Suppressor macrophage (primary cell): Measurements from ENCODE around the gene STX5.
A peak's percentile ranks its signal among the peaks of the same experiment; 100 is the strongest.
"Not testable (repeated sequence)": the region's sequence is repeated elsewhere in the genome, so short reads cannot be mapped to it uniquely, and the experiment has no call there.

Source experiments
- DNase-seq, 4 experiments: peaks; one replicate each; pipeline ENCODE4 v3.0.0-alpha.2; 2020 to 2022

The STX5 gene

GRCh38 chr11:62828130-62828529, 3.7 kb downstream of the STX5 start:
- not testable (repeated sequence) for DNase-seq

DNA sequence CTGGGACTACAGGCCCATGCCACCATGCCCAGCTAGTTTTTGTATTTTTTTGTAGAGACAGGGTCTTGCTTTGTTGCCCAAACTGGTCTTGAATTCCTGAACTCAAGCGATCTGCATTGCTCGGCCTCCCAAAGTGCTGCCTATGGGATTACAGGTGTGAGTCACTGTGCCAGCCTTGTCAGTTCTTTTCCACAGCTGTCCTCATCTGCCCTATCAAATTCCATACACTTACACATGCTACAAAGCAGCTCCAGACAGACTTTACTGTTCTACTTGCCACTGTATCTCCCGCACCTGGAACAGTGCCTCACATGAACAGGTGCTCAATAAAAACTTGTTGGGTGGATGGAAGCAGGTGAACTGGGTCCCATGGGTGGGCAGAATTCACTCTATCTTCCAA, 8.2 kb downstream of the STX5 start:
- no peak for DNase-seq

GRCh38 chr11:62817129-62817528, 14.7 kb downstream of the STX5 start:
- peak in 2 of 4 experiments; percentile 35 to 41 for DNase-seq

GRCh38 chr11:62816557-62816956, 15.3 kb downstream of the STX5 start:
- DNase-seq = peak in 3 of 4 experiments; percentile 53 to 72 (median 71)

DNA sequence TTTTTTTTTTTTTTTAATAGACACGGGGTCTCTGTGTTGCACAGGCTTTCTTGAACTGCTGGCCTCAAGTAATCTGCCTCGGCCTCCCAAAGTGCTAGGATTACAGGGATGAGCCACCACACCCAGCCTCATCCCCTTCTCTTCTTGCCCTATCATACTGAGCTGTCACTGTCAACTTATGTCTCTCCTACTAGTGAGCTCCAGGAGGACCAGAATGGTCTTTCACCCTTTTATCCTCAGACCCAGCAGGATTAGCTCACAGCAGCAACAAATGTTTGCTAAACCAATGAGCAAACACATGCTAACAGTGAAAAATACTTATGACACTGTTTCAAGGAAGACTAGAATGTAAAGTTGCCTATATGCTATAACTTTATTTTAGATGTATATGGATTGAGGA, 20.2 kb downstream of the STX5 start:
- no peak for DNase-seq

GRCh38 chr11:62810748-62811147, 21.1 kb downstream of the STX5 start:
- no peak for DNase-seq

- DNase-seq = peak; percentile 84 to 94 (median 91)
Observed at GRCh38 chr11:62806611-62807121, 25.2 kb downstream of the STX5 start.

- DNase-seq = peak in 3 of 4 experiments; percentile 11 to 20 (median 15)
Observed at GRCh38 chr11:62805961-62806441, 25.9 kb downstream of the STX5 start.

DNA sequence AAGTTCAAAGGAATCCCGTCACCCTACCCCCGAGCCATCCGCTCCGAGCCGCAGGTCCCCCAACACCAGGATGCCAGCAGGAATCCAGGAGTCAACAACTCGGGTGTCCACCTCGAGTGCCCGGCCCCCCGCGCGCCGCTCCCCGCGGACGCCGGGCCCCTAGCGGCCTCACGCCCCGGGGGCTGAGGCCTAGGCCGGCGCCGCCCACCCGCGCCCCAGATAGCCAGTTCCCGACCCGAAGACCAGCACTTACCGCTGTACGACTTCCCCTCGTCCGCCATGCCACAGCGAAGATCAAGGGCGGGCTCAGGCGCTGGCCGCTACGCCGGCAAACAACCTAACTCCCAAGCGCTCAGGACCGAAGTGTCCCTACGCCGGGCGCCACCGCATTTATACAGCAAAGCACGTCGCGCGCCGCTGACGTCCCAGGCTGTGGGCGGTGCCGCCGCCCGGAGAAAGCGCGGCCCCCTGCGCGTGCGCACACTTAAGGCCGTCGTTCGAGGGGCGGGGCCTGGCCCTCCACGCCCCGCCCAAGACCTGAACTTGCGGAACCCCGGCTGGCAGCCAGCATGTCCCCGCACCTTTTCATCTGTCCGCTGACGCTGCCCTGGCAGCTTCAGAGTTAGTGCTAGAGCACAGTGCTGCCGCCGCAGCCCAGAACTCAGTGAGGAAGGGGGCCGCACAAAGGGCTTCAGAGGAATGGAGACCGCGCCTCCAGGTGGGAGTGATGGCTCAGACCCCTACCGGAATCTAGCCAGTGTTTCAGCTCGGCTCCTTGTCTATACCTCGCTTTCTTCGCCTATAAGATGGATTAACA, 26.6 kb downstream of the STX5 start, which contains the start of gene NXF1:
Gene NXF1, minus strand, starts transcription at position 365 of the 817 bp plus-strand sequence. Its CDS starts 84 bp downstream, at position 281.
- DNase-seq = peak; percentile 97 to 100 (median 99)

- peak; percentile 42 to 69 (median 59) for DNase-seq
Observed at GRCh38 chr11:62804310-62805075, 27.4 kb downstream of the STX5 start.

- no peak for DNase-seq
Observed at GRCh38 chr11:62801071-62801470, 30.8 kb downstream of the STX5 start.

GRCh38 chr11:62799486-62799885, 32.4 kb downstream of the STX5 start:
- DNase-seq = no peak

- no peak for DNase-seq
Observed at GRCh38 chr11:62796281-62796680, 35.6 kb downstream of the STX5 start.

GRCh38 chr11:62794201-62794775, 37.6 kb downstream of the STX5 start:
- no peak for DNase-seq

DNA sequence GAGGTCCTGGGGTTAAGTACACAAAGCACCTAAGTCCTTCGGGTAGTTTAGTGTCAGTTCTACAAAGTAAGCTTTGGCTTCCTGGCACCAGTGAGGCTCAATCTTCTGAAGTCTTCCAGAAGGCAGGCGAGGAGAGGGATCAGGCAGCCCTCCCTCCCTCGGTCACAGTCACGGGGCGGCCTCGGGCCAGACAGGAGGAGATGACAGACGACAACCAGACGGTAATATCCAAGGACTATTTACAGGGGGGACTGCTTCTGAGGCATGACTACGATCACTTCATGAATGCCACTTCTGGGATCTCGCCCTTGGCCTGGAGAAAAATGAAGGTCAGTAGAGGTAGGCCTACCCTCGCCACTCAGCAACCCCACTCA, 39.7 kb downstream of the STX5 start:
- DNase-seq = peak in 1 of 4 experiments; percentile 21

DNA sequence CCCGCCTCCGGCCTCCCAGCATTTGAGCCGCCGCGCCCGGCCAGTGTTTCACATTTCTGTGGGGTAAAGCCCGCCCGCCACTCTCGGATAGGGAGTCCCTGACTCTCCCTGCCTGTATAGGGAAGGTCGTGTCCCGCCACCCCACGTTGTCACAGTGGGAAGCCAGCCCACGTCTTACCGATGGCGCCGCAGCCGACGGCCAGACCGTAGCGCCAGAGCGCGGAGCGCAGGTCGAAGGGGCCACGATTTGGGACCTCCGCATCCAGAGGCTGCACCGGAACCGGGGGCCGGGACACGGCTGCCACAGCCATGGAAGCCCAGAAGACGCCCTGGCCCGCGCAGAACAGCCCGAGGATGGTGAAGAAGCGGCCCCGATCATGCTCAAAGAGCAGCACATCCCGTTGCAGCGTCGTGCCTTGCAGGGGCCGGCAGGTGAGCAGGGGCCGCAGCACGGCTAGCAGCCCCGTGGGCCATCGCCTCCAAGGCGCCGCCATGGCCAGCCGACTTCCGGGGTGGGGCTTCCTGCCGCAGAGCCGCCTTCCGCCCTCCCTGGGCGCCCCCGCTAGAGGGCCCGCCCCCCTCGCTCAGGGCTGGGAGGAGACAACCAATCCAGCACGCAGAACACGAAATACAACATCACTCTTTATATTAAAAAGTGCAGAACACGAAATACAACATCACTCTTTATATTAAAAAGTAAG, 40.2 kb downstream of the STX5 start, which contains the start of gene TMEM223:
Gene TMEM223, minus strand, starts transcription at position 506 of the 701 bp plus-strand sequence. Its CDS starts 12 bp downstream, at position 494.
- DNase-seq = peak; percentile 86 to 95 (median 90)

DNA sequence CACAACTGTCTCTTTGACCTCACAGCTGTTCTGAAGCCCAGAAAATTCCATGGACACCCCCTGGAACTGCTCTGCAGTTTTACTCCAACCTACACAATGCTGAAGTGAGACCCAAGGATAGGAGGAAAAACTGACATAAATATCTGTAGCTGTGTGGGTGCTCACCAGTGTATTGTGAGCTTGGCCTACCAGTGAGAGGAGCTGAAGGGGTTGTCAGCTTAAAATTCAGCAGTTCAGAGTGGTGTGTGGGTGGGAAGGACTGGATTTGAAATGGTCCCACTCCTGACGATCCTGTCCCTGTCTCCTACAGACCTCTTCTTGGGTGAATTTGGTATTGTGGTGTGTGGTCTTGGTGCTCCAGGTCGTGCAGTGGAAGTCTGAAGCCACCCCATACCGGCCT, 42.3 kb downstream of the STX5 start:
- DNase-seq = no peak

- no peak for DNase-seq
Observed at GRCh38 chr11:62788991-62789390, 42.9 kb downstream of the STX5 start.

DNA sequence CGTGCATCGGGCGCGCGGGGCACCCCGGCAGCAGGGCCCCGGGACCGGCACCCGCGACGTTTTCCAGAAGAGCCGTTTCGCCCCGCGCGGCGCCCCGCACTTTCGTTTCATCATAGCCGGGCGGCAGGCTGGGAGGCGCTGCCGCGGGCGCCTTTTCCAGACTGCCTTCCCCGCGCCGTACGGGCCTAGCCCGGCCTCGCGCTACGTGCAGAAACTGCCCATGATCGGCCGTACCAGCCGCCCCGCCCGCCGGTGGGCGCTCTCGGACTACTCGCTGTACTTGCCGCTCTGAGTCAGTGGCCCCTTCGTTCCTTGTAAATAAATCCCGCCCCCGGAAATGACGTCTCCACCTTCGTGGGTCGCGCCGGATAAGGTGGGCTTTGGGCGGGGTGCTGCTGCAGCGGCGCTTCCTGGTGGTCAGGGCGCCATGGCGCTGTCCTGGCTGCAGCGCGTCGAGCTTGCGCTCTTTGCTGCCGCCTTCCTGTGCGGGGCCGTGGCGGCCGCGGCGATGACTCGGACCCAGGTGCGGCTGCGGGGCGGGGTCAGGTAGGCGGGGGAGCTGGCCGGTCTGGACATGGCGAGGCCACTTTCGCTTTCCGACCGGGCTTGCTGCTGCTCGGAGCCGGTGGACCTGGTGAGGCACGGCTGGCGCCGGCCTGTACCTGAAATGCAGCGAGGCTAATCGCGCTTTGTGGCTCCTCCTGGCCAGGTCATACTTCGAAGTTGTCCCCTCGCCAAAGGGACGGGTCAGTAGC, 44.7 kb downstream of the STX5 start, which contains the start of gene TMEM179B:
Gene TMEM179B, plus strand, starts transcription at position 398 of the 755 bp plus-strand sequence. Its CDS starts 30 bp downstream, at position 428.
- DNase-seq = peak; percentile 99 to 100 (median 100)

GRCh38 chr11:62786318-62787004, 45.4 kb downstream of the STX5 start:
- DNase-seq = peak; percentile 92 to 96 (median 94)
